ENCODE data around the gene STAT1.

The STAT1 gene

DNA sequence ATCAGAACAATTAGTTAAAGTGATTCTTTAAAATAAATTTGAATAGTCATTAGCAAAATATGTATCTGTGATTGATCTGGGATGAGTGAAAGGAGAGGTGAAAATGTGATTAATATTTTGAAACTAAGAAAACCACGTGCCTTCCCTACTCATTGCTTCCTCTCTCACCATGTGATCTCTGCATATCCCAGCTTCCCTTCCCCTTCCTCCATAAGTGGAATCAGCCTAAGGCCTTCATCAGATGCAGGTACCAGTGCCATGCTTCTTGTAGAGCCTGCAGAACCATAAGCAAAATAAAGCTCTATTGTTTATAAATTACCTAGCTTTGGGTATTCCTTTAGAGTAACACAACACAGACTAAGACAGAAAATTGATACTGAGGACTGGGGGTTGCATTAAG lies 11.2 kb upstream of the STAT1 start (continued):
- TF ChIP-seq, protein P1, sequence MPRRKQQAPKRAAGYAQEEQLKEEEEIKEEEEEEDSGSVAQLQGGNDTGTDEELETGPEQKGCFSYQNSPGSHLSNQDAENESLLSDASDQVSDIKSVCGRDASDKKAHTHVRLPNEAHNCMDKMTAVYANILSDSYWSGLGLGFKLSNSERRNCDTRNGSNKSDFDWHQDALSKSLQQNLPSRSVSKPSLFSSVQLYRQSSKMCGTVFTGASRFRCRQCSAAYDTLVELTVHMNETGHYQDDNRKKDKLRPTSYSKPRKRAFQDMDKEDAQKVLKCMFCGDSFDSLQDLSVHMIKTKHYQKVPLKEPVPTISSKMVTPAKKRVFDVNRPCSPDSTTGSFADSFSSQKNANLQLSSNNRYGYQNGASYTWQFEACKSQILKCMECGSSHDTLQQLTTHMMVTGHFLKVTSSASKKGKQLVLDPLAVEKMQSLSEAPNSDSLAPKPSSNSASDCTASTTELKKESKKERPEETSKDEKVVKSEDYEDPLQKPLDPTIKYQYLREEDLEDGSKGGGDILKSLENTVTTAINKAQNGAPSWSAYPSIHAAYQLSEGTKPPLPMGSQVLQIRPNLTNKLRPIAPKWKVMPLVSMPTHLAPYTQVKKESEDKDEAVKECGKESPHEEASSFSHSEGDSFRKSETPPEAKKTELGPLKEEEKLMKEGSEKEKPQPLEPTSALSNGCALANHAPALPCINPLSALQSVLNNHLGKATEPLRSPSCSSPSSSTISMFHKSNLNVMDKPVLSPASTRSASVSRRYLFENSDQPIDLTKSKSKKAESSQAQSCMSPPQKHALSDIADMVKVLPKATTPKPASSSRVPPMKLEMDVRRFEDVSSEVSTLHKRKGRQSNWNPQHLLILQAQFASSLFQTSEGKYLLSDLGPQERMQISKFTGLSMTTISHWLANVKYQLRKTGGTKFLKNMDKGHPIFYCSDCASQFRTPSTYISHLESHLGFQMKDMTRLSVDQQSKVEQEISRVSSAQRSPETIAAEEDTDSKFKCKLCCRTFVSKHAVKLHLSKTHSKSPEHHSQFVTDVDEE (CRISPR knock-in tag; IDR thresholded peaks at IDR 0.05), result no peak

DNA sequence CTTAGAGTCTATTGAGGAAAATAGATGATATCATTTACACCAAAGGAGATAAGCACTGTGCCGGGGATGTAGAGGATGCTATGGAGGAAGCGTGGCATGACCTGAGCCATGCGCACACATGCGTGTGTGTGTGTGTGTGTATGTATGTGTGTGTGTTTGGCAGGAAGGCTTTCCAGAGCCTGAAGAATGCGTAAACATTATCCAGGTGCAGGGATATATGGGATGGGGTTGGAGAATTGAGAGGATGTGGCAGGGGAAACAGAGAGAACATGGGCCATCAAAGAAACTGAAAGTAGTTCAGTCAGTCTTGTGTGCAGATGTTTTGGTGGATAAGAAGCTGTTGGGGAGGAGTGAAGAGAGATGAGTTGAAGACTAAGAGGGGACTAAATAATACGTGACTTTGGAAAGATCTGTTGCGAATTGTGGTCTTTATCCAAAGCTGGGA lies 9.3 kb upstream of the STAT1 start:
- no peak for TF ChIP-seq ISL1 (CRISPR knock-in tag; IDR thresholded peaks at IDR 0.05)
- TF ChIP-seq ZC3H10 (CRISPR knock-in tag; IDR thresholded peaks at IDR 0.05), result no peak
- TF ChIP-seq, protein P2, sequence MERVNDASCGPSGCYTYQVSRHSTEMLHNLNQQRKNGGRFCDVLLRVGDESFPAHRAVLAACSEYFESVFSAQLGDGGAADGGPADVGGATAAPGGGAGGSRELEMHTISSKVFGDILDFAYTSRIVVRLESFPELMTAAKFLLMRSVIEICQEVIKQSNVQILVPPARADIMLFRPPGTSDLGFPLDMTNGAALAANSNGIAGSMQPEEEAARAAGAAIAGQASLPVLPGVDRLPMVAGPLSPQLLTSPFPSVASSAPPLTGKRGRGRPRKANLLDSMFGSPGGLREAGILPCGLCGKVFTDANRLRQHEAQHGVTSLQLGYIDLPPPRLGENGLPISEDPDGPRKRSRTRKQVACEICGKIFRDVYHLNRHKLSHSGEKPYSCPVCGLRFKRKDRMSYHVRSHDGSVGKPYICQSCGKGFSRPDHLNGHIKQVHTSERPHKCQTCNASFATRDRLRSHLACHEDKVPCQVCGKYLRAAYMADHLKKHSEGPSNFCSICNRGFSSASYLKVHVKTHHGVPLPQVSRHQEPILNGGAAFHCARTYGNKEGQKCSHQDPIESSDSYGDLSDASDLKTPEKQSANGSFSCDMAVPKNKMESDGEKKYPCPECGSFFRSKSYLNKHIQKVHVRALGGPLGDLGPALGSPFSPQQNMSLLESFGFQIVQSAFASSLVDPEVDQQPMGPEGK (CRISPR knock-in tag; IDR thresholded peaks at IDR 0.05; ENCODE audit: borderline replicate concordance), result no peak
- TF ChIP-seq, protein P3, sequence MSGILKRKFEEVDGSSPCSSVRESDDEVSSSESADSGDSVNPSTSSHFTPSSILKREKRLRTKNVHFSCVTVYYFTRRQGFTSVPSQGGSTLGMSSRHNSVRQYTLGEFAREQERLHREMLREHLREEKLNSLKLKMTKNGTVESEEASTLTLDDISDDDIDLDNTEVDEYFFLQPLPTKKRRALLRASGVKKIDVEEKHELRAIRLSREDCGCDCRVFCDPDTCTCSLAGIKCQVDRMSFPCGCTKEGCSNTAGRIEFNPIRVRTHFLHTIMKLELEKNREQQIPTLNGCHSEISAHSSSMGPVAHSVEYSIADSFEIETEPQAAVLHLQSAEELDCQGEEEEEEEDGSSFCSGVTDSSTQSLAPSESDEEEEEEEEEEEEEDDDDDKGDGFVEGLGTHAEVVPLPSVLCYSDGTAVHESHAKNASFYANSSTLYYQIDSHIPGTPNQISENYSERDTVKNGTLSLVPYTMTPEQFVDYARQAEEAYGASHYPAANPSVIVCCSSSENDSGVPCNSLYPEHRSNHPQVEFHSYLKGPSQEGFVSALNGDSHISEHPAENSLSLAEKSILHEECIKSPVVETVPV (CRISPR knock-in tag; IDR thresholded peaks at IDR 0.05), result no peak
- no peak for TF ChIP-seq RARB (CRISPR knock-in tag; IDR thresholded peaks at IDR 0.05)
- no peak for TF ChIP-seq TOX (CRISPR knock-in tag; IDR thresholded peaks at IDR 0.05; ENCODE audit: borderline replicate concordance)
- TF ChIP-seq PPARA (CRISPR knock-in tag; IDR thresholded peaks at IDR 0.05; ENCODE audit: borderline replicate concordance), result no peak
- no peak for TF ChIP-seq ZFP30 (CRISPR knock-in tag; IDR thresholded peaks at IDR 0.05)
- TF ChIP-seq ZNF565 (CRISPR knock-in tag; conservative IDR thresholded peaks at IDR 0.05; ENCODE audit: low read depth), result no peak
- no peak for TF ChIP-seq ARNTL (CRISPR knock-in tag; IDR thresholded peaks at IDR 0.05; ENCODE audit: borderline replicate concordance, low read depth)
- TF ChIP-seq, protein P4, sequence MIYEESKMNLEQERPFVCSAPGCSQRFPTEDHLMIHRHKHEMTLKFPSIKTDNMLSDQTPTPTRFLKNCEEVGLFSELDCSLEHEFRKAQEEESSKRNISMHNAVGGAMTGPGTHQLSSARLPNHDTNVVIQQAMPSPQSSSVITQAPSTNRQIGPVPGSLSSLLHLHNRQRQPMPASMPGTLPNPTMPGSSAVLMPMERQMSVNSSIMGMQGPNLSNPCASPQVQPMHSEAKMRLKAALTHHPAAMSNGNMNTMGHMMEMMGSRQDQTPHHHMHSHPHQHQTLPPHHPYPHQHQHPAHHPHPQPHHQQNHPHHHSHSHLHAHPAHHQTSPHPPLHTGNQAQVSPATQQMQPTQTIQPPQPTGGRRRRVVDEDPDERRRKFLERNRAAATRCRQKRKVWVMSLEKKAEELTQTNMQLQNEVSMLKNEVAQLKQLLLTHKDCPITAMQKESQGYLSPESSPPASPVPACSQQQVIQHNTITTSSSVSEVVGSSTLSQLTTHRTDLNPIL (CRISPR knock-in tag; IDR thresholded peaks at IDR 0.05; ENCODE audit: low read depth), result no peak
- TF ChIP-seq BACH2 (CRISPR knock-in tag; IDR thresholded peaks at IDR 0.05; ENCODE audit: borderline replicate concordance), result no peak
- TF ChIP-seq, protein P5, sequence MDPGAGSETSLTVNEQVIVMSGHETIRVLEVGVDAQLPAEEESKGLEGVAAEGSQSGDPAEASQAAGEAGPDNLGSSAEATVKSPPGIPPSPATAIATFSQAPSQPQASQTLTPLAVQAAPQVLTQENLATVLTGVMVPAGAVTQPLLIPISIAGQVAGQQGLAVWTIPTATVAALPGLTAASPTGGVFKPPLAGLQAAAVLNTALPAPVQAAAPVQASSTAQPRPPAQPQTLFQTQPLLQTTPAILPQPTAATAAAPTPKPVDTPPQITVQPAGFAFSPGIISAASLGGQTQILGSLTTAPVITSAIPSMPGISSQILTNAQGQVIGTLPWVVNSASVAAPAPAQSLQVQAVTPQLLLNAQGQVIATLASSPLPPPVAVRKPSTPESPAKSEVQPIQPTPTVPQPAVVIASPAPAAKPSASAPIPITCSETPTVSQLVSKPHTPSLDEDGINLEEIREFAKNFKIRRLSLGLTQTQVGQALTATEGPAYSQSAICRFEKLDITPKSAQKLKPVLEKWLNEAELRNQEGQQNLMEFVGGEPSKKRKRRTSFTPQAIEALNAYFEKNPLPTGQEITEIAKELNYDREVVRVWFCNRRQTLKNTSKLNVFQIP (CRISPR knock-in tag; IDR thresholded peaks at IDR 0.05; ENCODE audit: borderline replicate concordance, low read depth), result no peak
- ATAC-seq, result no peak

DNA sequence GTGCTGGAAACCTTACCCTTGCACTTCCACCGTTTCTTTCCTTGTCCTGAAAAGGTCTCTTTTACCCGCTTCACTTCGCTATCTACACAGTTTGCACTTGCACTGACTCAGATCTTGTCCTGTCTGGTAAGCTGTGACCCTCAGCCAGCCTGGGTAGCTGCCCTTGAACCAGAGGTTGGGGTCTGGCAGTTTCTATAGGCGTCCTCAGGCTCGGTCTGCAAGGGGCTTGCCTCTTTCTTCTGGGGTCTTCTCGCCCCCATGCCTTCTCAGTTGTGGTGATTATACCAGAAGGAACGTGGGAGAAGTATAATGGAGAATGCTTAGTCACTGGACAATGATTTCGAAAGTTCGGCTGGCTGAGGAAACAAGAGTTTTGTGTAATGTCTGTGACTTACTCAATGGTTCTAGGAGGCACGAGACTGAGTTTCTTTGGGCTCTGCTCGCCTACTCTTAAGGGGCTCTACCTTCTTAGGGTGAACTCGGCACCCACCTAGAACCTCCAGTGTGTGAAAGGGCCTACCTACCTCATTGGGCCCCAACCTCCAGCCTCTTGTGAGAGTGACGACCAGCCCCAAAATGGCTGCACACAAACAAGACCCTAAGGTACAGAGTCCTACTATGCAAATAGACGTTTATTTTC lies 6.9 kb upstream of the STAT1 start:
- peak; percentile 59 for ATAC-seq
- no peak for TF ChIP-seq TCF4 (CRISPR knock-in tag; IDR thresholded peaks at IDR 0.05; ENCODE audit: borderline replicate concordance)
- no peak for TF ChIP-seq ARNTL (CRISPR knock-in tag; IDR thresholded peaks at IDR 0.05; ENCODE audit: borderline replicate concordance, low read depth)
- TF ChIP-seq ZNF70 (CRISPR knock-in tag; IDR thresholded peaks at IDR 0.05), result no peak
- TF ChIP-seq CSDC2 (CRISPR knock-in tag; IDR thresholded peaks at IDR 0.05), result no peak
- no peak for TF ChIP-seq ZFP3 (CRISPR knock-in tag; IDR thresholded peaks at IDR 0.05)
- TF ChIP-seq, protein P1 (CRISPR knock-in tag; IDR thresholded peaks at IDR 0.05), result no peak
- TF ChIP-seq RARB (CRISPR knock-in tag; IDR thresholded peaks at IDR 0.05), result no peak
- no peak for TF ChIP-seq SNAI2 (CRISPR knock-in tag; IDR thresholded peaks at IDR 0.05)
- no peak for TF ChIP-seq ZC3H10 (CRISPR knock-in tag; IDR thresholded peaks at IDR 0.05)
- TF ChIP-seq TOX (CRISPR knock-in tag; IDR thresholded peaks at IDR 0.05; ENCODE audit: borderline replicate concordance), result no peak
- TF ChIP-seq PPARA (CRISPR knock-in tag; IDR thresholded peaks at IDR 0.05; ENCODE audit: borderline replicate concordance), result no peak
- TF ChIP-seq, protein P5 (CRISPR knock-in tag; IDR thresholded peaks at IDR 0.05; ENCODE audit: borderline replicate concordance, low read depth), result no peak
- no peak for TF ChIP-seq BACH2 (CRISPR knock-in tag; IDR thresholded peaks at IDR 0.05; ENCODE audit: borderline replicate concordance)
- no peak for TF ChIP-seq OSR1 (CRISPR knock-in tag; IDR thresholded peaks at IDR 0.05)
- TF ChIP-seq ZNF565 (CRISPR knock-in tag; conservative IDR thresholded peaks at IDR 0.05; ENCODE audit: low read depth), result no peak
- TF ChIP-seq ESRRG (CRISPR knock-in tag; IDR thresholded peaks at IDR 0.05), result no peak
